Fibroblast of lung (primary cell): ENCODE data around the gene CHI3L2.

Source experiments
- CTCF ChIP-seq, 2 donors: IDR thresholded peaks in 1 of 2; conservative IDR thresholded peaks in 1 of 2; 1 replicate in 1 of 2; 2 replicates in 1 of 2; pipeline ENCODE4 v1.5.1; 2011 to 2012; ENCODE audit warnings: low read length in 2 of 2, control low read depth in 1 of 2, inconsistent platforms in 1 of 2, low read depth in 1 of 2, mild to moderate bottlenecking in 1 of 2
- EZH2 ChIP-seq: IDR thresholded peaks from 2 replicates; pipeline ENCODE4 v1.5.1; 2012; ENCODE audit warnings: low read length, control low read depth, mild to moderate bottlenecking; ENCODE audit errors: missing control alignments

- TF ChIP-seq CTCF (conservative IDR thresholded peaks at IDR 0.05 in 1 of 2, IDR thresholded peaks at IDR 0.05 in 1 of 2; ENCODE audit: low read depth in 1 of 2, low read length in 2 of 2) (no peak), EZH2 (no peak)
These were observed 10.2 kb upstream of the CHI3L2 start for GRCh38 chr1:111217183-111217910.
